HS-5 (cell line): Measurements from ENCODE around the gene PROSER2.

Source experiments
- DNase-seq: peaks from one replicate; pipeline ENCODE4 v3.0.0-alpha.2; 2012; ENCODE audit warnings: low read depth

The PROSER2 gene

GRCh38 chr10:11804336-11804735 is 18.8 kb upstream of the PROSER2 start:
- DNase-seq = no peak

GRCh38 chr10:11805792-11806191 is 17.4 kb upstream of the PROSER2 start:
- DNase-seq = no peak

GRCh38 chr10:11806706-11807105 is 16.4 kb upstream of the PROSER2 start:
- no peak for DNase-seq

GRCh38 chr10:11808808-11809207 is 14.3 kb upstream of the PROSER2 start:
- no peak for DNase-seq

GRCh38 chr10:11810313-11810766 is 12.8 kb upstream of the PROSER2 start:
- DNase-seq = no peak

GRCh38 chr10:11810973-11811372 is 12.2 kb upstream of the PROSER2 start:
- DNase-seq = no peak

GRCh38 chr10:11813177-11813576 is 10.0 kb upstream of the PROSER2 start:
- DNase-seq = no peak

- DNase-seq = no peak
These were observed 9.1 kb upstream of the PROSER2 start for GRCh38 chr10:11813855-11814567.

GRCh38 chr10:11819027-11819426 is 4.1 kb upstream of the PROSER2 start:
- no peak for DNase-seq

- DNase-seq = no peak
These were observed 965 bp upstream of the PROSER2 start for GRCh38 chr10:11822026-11822756.

- no peak for DNase-seq
These were observed 391 bp upstream of the PROSER2 start for GRCh38 chr10:11822809-11823121.

GRCh38 chr10:11823989-11824346 is 812 bp downstream of the PROSER2 start:
- DNase-seq = no peak

- no peak for DNase-seq
These were observed 1.2 kb downstream of the PROSER2 start for GRCh38 chr10:11824376-11824775.

GRCh38 chr10:11824825-11825224 is 1.7 kb downstream of the PROSER2 start:
- DNase-seq = no peak

- DNase-seq = no peak
These were observed 2.7 kb downstream of the PROSER2 start for GRCh38 chr10:11825796-11826414.

GRCh38 chr10:11827006-11827405 is 3.9 kb downstream of the PROSER2 start:
- DNase-seq = no peak

- DNase-seq = no peak
These were observed 4.3 kb downstream of the PROSER2 start for GRCh38 chr10:11827414-11827813.

GRCh38 chr10:11828682-11829284 is 5.6 kb downstream of the PROSER2 start:
- no peak for DNase-seq

GRCh38 chr10:11830836-11831519 is 7.8 kb downstream of the PROSER2 start:
- no peak for DNase-seq

- DNase-seq = no peak
These were observed 8.4 kb downstream of the PROSER2 start for GRCh38 chr10:11831520-11831951.

GRCh38 chr10:11832042-11832441 is 8.9 kb downstream of the PROSER2 start:
- DNase-seq = no peak

- DNase-seq = no peak
These were observed 11.9 kb downstream of the PROSER2 start for GRCh38 chr10:11835061-11835460.
